ENCODE data around the gene FGF12.

FGF12 gene

DNA sequence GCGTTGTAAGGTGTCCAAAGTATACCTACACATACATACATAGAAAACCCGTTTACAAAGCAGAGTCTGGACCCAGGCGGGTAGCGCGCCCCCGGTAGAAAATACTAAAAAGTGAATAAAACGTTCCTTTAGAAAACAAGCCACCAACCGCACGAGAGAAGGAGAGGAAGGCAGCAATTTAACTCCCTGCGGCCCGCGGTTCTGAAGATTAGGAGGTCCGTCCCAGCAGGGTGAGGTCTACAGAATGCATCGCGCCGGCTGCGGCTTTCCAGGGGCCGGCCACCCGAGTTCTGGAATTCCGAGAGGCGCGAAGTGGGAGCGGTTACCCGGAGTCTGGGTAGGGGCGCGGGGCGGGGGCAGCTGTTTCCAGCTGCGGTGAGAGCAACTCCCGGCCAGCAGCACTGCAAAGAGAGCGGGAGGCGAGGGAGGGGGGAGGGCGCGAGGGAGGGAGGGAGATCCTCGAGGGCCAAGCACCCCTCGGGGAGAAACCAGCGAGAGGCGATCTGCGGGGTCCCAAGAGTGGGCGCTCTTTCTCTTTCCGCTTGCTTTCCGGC lies 318.6 kb downstream of the FGF12 start:
- H3K9me3 ChIP-seq (ENCODE audit: control insufficient read depth in 1 of 2, low read length in 2 of 2): no peaks in the 10 kb centered on the region
- H3K4me1 ChIP-seq (ENCODE audit: control insufficient read depth in 1 of 2, insufficient read depth in 2 of 2, low read length in 2 of 2): no peaks in the 10 kb centered on the region
- peaks cover 8 to 39% of the 10 kb centered on the region in 2 donors for H3K27me3 ChIP-seq (ENCODE audit: control insufficient read depth in 1 of 2, insufficient read depth in 2 of 2, low read length in 2 of 2)
- no peak overlapping the region for H3K27ac ChIP-seq (ENCODE audit: low read depth, low read length)
- H3K36me3 ChIP-seq (ENCODE audit: control insufficient read depth in 1 of 2, insufficient read depth in 2 of 2, low read length in 2 of 2): no peaks in the 10 kb centered on the region
- peak overlapping the region; percentile 14 to 44 for H3K4me3 ChIP-seq (ENCODE audit: low read depth in 1 of 2, low read length in 2 of 2)
- H3K9ac ChIP-seq (ENCODE audit: low read depth in 1 of 2, low read length in 2 of 2): no peak overlapping the region

GRCh38 chr3:192408007-192408646 lies 319.2 kb downstream of the FGF12 start:
- H3K4me3 ChIP-seq (ENCODE audit: low read depth in 1 of 2, low read length in 2 of 2): peak overlapping the region in 1 of 2 donors; percentile 6
- no peaks in the 10 kb centered on the region for H3K36me3 ChIP-seq (ENCODE audit: control insufficient read depth in 1 of 2, insufficient read depth in 2 of 2, low read length in 2 of 2)
- H3K27ac ChIP-seq (ENCODE audit: low read depth, low read length): no peak overlapping the region

DNA sequence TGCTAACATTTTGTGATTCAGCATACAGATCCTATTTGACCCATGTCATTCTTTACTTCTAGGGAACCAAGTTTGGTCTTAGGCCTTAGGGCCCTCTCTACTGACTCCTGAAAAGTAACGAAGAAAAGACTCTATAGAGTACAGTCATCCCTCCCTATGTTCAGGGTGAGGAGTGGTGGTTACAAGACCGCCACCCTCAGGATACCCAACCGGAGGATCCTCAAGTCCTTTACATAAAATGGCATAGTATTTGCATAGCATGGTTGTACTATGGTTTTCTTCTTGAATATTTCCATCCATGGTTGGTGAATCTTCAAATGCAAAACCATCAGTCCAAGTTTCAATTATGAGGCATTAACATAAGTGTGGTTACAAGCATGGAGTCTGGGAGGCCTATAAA lies 327.6 kb downstream of the FGF12 start:
- Histone ChIP-seq H3K4me1 (ENCODE audit: control insufficient read depth in 1 of 2, insufficient read depth in 2 of 2, low read length in 2 of 2) (no peaks in the 10 kb centered on the region), H3K4me3 (ENCODE audit: low read depth in 1 of 2, low read length in 2 of 2) (no peak overlapping the region), H3K9ac (ENCODE audit: low read depth in 1 of 2, low read length in 2 of 2) (no peak overlapping the region), H3K9me3 (ENCODE audit: control insufficient read depth in 1 of 2, low read length in 2 of 2) (no peaks in the 10 kb centered on the region), H3K36me3 (ENCODE audit: control insufficient read depth in 1 of 2, insufficient read depth in 2 of 2, low read length in 2 of 2) (no peaks in the 10 kb centered on the region), H3K27ac (ENCODE audit: low read depth, low read length) (no peak overlapping the region), H3K27me3 (ENCODE audit: control insufficient read depth in 1 of 2, insufficient read depth in 2 of 2, low read length in 2 of 2) (no peaks in the 10 kb centered on the region)

More at GRCh38 chr3:192408007-192408646, 319.2 kb downstream of the FGF12 start:
- Histone ChIP-seq H3K9ac (ENCODE audit: low read depth in 1 of 2, low read length in 2 of 2) (no peak overlapping the region), H3K4me1 (ENCODE audit: control insufficient read depth in 1 of 2, insufficient read depth in 2 of 2, low read length in 2 of 2) (no peaks in the 10 kb centered on the region), H3K9me3 (ENCODE audit: control insufficient read depth in 1 of 2, low read length in 2 of 2) (no peaks in the 10 kb centered on the region), H3K27me3 (ENCODE audit: control insufficient read depth in 1 of 2, insufficient read depth in 2 of 2, low read length in 2 of 2) (peaks cover 8 to 39% of the 10 kb centered on the region in 2 donors)

DNA sequence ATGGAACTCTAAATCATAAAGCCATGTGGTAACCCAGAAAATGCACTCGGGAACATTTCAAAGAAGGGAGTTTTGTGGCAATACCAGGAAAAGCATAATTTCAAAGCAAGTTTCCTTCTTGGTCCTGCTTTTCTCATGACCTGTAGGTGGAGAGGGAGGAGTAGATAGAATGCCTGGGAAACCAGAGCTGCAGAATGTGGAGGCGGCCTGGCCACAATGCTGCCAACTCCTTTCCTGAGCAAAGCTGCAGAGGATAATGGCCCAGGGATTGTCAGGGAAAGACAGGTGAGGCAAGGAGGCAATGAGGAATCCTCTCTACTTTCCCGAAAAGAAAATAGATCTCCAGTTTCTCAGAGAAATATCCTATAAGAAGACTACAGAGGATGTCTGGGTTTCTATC lies 330.3 kb downstream of the FGF12 start:
- Histone ChIP-seq H3K27me3 (ENCODE audit: control insufficient read depth in 1 of 2, insufficient read depth in 2 of 2, low read length in 2 of 2) (no peaks in the 10 kb centered on the region), H3K27ac (ENCODE audit: low read depth, low read length) (no peak overlapping the region), H3K9ac (ENCODE audit: low read depth in 1 of 2, low read length in 2 of 2) (no peak overlapping the region), H3K36me3 (ENCODE audit: control insufficient read depth in 1 of 2, insufficient read depth in 2 of 2, low read length in 2 of 2) (no peaks in the 10 kb centered on the region), H3K4me1 (ENCODE audit: control insufficient read depth in 1 of 2, insufficient read depth in 2 of 2, low read length in 2 of 2) (no peaks in the 10 kb centered on the region), H3K4me3 (ENCODE audit: low read depth in 1 of 2, low read length in 2 of 2) (no peak overlapping the region), H3K9me3 (ENCODE audit: control insufficient read depth in 1 of 2, low read length in 2 of 2) (no peaks in the 10 kb centered on the region)

GRCh38 chr3:192395506-192395905 lies 331.8 kb downstream of the FGF12 start:
- Histone ChIP-seq H3K36me3 (ENCODE audit: control insufficient read depth in 1 of 2, insufficient read depth in 2 of 2, low read length in 2 of 2) (no peaks in the 10 kb centered on the region), H3K27ac (ENCODE audit: low read depth, low read length) (no peak overlapping the region), H3K27me3 (ENCODE audit: control insufficient read depth in 1 of 2, insufficient read depth in 2 of 2, low read length in 2 of 2) (no peaks in the 10 kb centered on the region), H3K9me3 (ENCODE audit: control insufficient read depth in 1 of 2, low read length in 2 of 2) (no peaks in the 10 kb centered on the region), H3K9ac (ENCODE audit: low read depth in 1 of 2, low read length in 2 of 2) (no peak overlapping the region), H3K4me3 (ENCODE audit: low read depth in 1 of 2, low read length in 2 of 2) (no peak overlapping the region), H3K4me1 (ENCODE audit: control insufficient read depth in 1 of 2, insufficient read depth in 2 of 2, low read length in 2 of 2) (no peaks in the 10 kb centered on the region)

DNA sequence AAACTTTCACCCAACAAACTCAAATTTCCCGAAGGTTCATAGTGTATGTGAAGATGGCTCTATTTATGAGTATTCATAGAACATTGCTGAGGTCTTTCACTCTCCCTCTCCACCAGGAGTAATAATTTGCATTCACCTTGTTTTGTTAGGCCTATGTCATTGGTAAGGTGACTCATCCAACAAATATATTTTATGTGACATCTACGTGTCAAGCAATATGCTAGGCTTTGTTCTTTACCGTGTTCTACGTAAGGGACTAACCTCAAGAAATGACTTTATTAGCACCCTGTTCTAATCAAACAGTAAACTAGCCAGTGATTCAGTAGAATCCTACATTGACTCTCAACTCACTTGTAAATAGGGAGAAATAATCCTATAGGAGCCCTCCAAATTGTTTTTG lies 334.4 kb downstream of the FGF12 start:
- H3K36me3 ChIP-seq (ENCODE audit: control insufficient read depth in 1 of 2, insufficient read depth in 2 of 2, low read length in 2 of 2): no peaks in the 10 kb centered on the region
- no peaks in the 10 kb centered on the region for H3K4me1 ChIP-seq (ENCODE audit: control insufficient read depth in 1 of 2, insufficient read depth in 2 of 2, low read length in 2 of 2)
- no peak overlapping the region for H3K4me3 ChIP-seq (ENCODE audit: low read depth in 1 of 2, low read length in 2 of 2)
- no peak overlapping the region for H3K27ac ChIP-seq (ENCODE audit: low read depth, low read length)
- no peak overlapping the region for H3K9ac ChIP-seq (ENCODE audit: low read depth in 1 of 2, low read length in 2 of 2)
- no peaks in the 10 kb centered on the region for H3K9me3 ChIP-seq (ENCODE audit: control insufficient read depth in 1 of 2, low read length in 2 of 2)
- no peaks in the 10 kb centered on the region for H3K27me3 ChIP-seq (ENCODE audit: control insufficient read depth in 1 of 2, insufficient read depth in 2 of 2, low read length in 2 of 2)

DNA sequence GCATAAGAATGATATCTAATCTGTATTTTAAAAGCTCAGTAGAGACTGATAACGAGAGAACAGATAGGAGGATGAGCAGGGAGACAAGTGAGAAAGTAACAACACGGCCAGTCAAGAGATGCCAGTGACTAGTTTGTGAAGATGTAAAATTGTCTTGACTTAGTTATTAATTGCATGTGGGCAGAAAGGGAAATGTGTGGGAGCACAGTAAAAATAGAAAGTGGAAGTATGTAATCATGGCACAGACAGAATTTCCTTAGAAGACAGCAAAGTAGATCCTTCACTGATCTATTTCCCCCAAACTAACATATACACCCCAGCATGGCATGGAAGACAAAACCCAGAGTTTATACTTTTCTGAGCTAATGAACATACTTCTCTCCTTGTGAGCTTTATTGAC lies 344.5 kb downstream of the FGF12 start:
- Histone ChIP-seq H3K27ac (ENCODE audit: low read depth, low read length) (no peak overlapping the region), H3K9me3 (ENCODE audit: control insufficient read depth in 1 of 2, low read length in 2 of 2) (no peaks in the 10 kb centered on the region), H3K9ac (ENCODE audit: low read depth in 1 of 2, low read length in 2 of 2) (no peak overlapping the region), H3K36me3 (ENCODE audit: control insufficient read depth in 1 of 2, insufficient read depth in 2 of 2, low read length in 2 of 2) (no peaks in the 10 kb centered on the region), H3K27me3 (ENCODE audit: control insufficient read depth in 1 of 2, insufficient read depth in 2 of 2, low read length in 2 of 2) (no peaks in the 10 kb centered on the region), H3K4me1 (ENCODE audit: control insufficient read depth in 1 of 2, insufficient read depth in 2 of 2, low read length in 2 of 2) (no peaks in the 10 kb centered on the region), H3K4me3 (ENCODE audit: low read depth in 1 of 2, low read length in 2 of 2) (no peak overlapping the region)

DNA sequence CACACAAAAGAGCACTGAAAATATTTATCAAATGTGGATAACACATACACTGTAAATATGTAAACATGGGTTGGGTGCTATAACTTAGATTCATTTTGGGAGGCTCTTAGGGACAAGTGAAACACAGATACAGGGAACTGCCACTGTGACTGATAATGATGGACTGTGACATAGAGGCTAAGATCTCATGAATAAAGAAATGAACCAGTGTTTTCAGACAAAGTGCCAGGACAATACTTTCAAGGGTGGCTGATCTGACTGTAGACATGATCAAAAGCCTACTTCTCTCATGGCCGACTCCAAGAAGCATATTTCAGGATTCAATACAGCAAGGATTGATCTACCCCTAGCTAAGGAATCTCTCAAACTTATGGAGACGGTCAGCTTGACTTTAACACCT lies 353.8 kb downstream of the FGF12 start:
- Histone ChIP-seq H3K9me3 (ENCODE audit: control insufficient read depth in 1 of 2, low read length in 2 of 2) (no peaks in the 10 kb centered on the region), H3K4me1 (ENCODE audit: control insufficient read depth in 1 of 2, insufficient read depth in 2 of 2, low read length in 2 of 2) (no peaks in the 10 kb centered on the region), H3K9ac (ENCODE audit: low read depth in 1 of 2, low read length in 2 of 2) (no peak overlapping the region), H3K36me3 (ENCODE audit: control insufficient read depth in 1 of 2, insufficient read depth in 2 of 2, low read length in 2 of 2) (no peaks in the 10 kb centered on the region), H3K27me3 (ENCODE audit: control insufficient read depth in 1 of 2, insufficient read depth in 2 of 2, low read length in 2 of 2) (no peaks in the 10 kb centered on the region), H3K4me3 (ENCODE audit: low read depth in 1 of 2, low read length in 2 of 2) (no peak overlapping the region), H3K27ac (ENCODE audit: low read depth, low read length) (no peak overlapping the region)

GRCh38 chr3:192373032-192373431 lies 354.3 kb downstream of the FGF12 start:
- Histone ChIP-seq H3K4me1 (ENCODE audit: control insufficient read depth in 1 of 2, insufficient read depth in 2 of 2, low read length in 2 of 2) (no peaks in the 10 kb centered on the region), H3K4me3 (ENCODE audit: low read depth in 1 of 2, low read length in 2 of 2) (no peak overlapping the region), H3K36me3 (ENCODE audit: control insufficient read depth in 1 of 2, insufficient read depth in 2 of 2, low read length in 2 of 2) (no peaks in the 10 kb centered on the region), H3K27ac (ENCODE audit: low read depth, low read length) (no peak overlapping the region), H3K9ac (ENCODE audit: low read depth in 1 of 2, low read length in 2 of 2) (no peak overlapping the region), H3K27me3 (ENCODE audit: control insufficient read depth in 1 of 2, insufficient read depth in 2 of 2, low read length in 2 of 2) (no peaks in the 10 kb centered on the region), H3K9me3 (ENCODE audit: control insufficient read depth in 1 of 2, low read length in 2 of 2) (no peaks in the 10 kb centered on the region)

DNA sequence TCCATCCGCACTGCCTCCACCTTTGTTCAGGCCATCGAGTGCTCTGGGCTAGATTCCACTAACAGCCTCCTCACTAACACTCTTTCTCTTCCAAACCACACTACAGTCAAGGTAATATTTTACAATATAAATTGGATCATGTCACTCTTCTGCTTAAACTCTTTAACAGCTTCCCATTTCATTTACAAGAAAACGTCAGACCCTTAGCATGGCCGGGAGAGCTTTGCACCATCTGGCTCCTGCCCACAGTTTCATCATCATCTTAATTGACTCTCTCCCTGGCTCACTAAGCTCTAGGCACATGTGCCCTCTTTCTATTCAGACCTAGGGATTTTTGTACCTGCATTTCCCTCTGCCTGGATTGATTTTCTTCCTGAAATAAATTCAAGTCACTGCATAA lies 354.7 kb downstream of the FGF12 start:
- Histone ChIP-seq H3K9me3 (ENCODE audit: control insufficient read depth in 1 of 2, low read length in 2 of 2) (no peaks in the 10 kb centered on the region), H3K4me3 (ENCODE audit: low read depth in 1 of 2, low read length in 2 of 2) (no peak overlapping the region), H3K27ac (ENCODE audit: low read depth, low read length) (no peak overlapping the region), H3K27me3 (ENCODE audit: control insufficient read depth in 1 of 2, insufficient read depth in 2 of 2, low read length in 2 of 2) (no peaks in the 10 kb centered on the region), H3K4me1 (ENCODE audit: control insufficient read depth in 1 of 2, insufficient read depth in 2 of 2, low read length in 2 of 2) (no peaks in the 10 kb centered on the region), H3K9ac (ENCODE audit: low read depth in 1 of 2, low read length in 2 of 2) (no peak overlapping the region), H3K36me3 (ENCODE audit: control insufficient read depth in 1 of 2, insufficient read depth in 2 of 2, low read length in 2 of 2) (no peaks in the 10 kb centered on the region)
